Superior temporal gyrus (tissue), 1 donor: ENCODE measurements around the gene OPA1.

Experiments used
- DNase-seq: peaks from one replicate; pipeline ENCODE4 v3.0.0-alpha.2; 2016; ENCODE audit errors: extremely low spot score

OPA1 gene

GRCh38 chr3:193737191-193737751 lies 144.3 kb downstream of the OPA1 start:
- no peak for DNase-seq

- DNase-seq: no peak
Measured at GRCh38 chr3:193742628-193743027, 149.6 kb downstream of the OPA1 start.

GRCh38 chr3:193743702-193744047 lies 150.7 kb downstream of the OPA1 start:
- DNase-seq: no peak

GRCh38 chr3:193744048-193744821 lies 151.2 kb downstream of the OPA1 start:
- DNase-seq: no peak

GRCh38 chr3:193744822-193745684 lies 152.0 kb downstream of the OPA1 start:
- DNase-seq: no peak

- no peak for DNase-seq
Measured at GRCh38 chr3:193746832-193747231, 153.8 kb downstream of the OPA1 start.
